WTC11 (cell line): ENCODE measurements around the gene OOSP2. TPM values are rescaled to one million over a fixed set of nuclear protein-coding genes. Genes with fewer than 3 reads are reported as not detected.

Experiments
- ATAC-seq: fragments of 200-7000 bp; cut with Tn5 transposase; 2 replicates; pipeline ENCODE4 v1.10.0; 2021; ENCODE audit warnings: mild to moderate bottlenecking, moderate library complexity
- CTCF ChIA-PET: fragments of 300-600 bp; sonication (Branson Sonifier 250); formaldehyde crosslinking; loops from one replicate; lab custom pipeline; 2021; ENCODE audit warnings: antibody characterized with exemption; lab: Charles Lee
- POLR2A ChIA-PET: fragments of 350-600 bp; sonication (Branson Sonifier 250); formaldehyde crosslinking; loops from one replicate; lab custom pipeline; 2021; ENCODE audit warnings: antibody characterized with exemption; lab: Charles Lee
- DNase-seq: peaks from one replicate; pipeline ENCODE4 v3.0.0; 2021; ENCODE audit warnings: low spot score
- H3K27ac Mint-ChIP-seq: 2 replicates; pipeline ENCODE4 v1.8.0; 2021; ENCODE audit warnings: mixed read lengths
- H3K27me3 Mint-ChIP-seq: 2 replicates; pipeline ENCODE4 v1.8.0; 2021; ENCODE audit warnings: low read depth, mild to moderate bottlenecking, moderate library complexity, mixed read lengths
- H3K36me3 Mint-ChIP-seq: 2 replicates; pipeline ENCODE4 v1.8.0; 2021; ENCODE audit warnings: mixed read lengths
- H3K4me1 Mint-ChIP-seq: 2 replicates; pipeline ENCODE4 v1.8.0; 2022; ENCODE audit warnings: mixed read lengths
- H3K4me3 Mint-ChIP-seq: 2 replicates; pipeline ENCODE4 v1.8.0; 2021; ENCODE audit warnings: mild to moderate bottlenecking, moderate library complexity, mixed read lengths
- H3K9me3 Mint-ChIP-seq: 2 replicates; pipeline ENCODE4 v1.8.0; 2021; ENCODE audit warnings: mixed read lengths
- CREB1 ChIP-seq: sonication (generic); formaldehyde crosslinking; IDR thresholded peaks from 2 replicates; pipeline ENCODE4 v1.8.0; 2023; ENCODE audit warnings: mild to moderate bottlenecking, missing genetic modification reagents
- GTF2I ChIP-seq: fragments of 250-450 bp; sonication (Bioruptor Pico); conservative IDR thresholded peaks from 2 replicates; pipeline ENCODE4 v1.4.0; 2021; ENCODE audit warnings: mild to moderate bottlenecking
- IRF2 ChIP-seq: sonication (generic); formaldehyde crosslinking; IDR thresholded peaks from 2 replicates; pipeline ENCODE4 v1.8.0; 2022; ENCODE audit warnings: low read depth, missing genetic modification reagents, borderline replicate concordance
- MYBL2 ChIP-seq: sonication (generic); formaldehyde crosslinking; IDR thresholded peaks from 2 replicates; pipeline ENCODE4 v1.8.1; 2023; ENCODE audit warnings: mild to moderate bottlenecking, moderate library complexity, missing genetic modification reagents
- NR2C2 ChIP-seq: sonication (generic); formaldehyde crosslinking; IDR thresholded peaks from 2 replicates; pipeline ENCODE4 v1.8.0; 2022; ENCODE audit warnings: mild to moderate bottlenecking, missing genetic modification reagents
- RELA ChIP-seq: sonication (generic); formaldehyde crosslinking; IDR thresholded peaks from 2 replicates; pipeline ENCODE4 v1.8.1; 2022; ENCODE audit warnings: missing genetic modification reagents, mild to moderate bottlenecking, borderline replicate concordance
- SMAD3 ChIP-seq: sonication (generic); formaldehyde crosslinking; IDR thresholded peaks from 2 replicates; pipeline ENCODE4 v1.8.0; 2022; ENCODE audit warnings: missing genetic modification reagents, mild to moderate bottlenecking, borderline replicate concordance
- SOX15 ChIP-seq: fragments of 250-450 bp; sonication (Bioruptor Pico); IDR thresholded peaks from 2 replicates; pipeline ENCODE4 v1.9.0; 2021; ENCODE audit warnings: mild to moderate bottlenecking
- ZNF219 ChIP-seq: sonication (generic); formaldehyde crosslinking; IDR thresholded peaks from 2 replicates; pipeline ENCODE4 v1.8.0; 2023; ENCODE audit warnings: missing genetic modification reagents, mild to moderate bottlenecking, borderline replicate concordance
- total RNA-seq: library from RNA; stranded (reverse); gene quantifications from 3 replicates; pipeline ENCODE4 v1.2.3, GENCODE V29; 2021
- TF ChIP-seq, protein P1 (sequence below): sonication (generic); formaldehyde crosslinking; IDR thresholded peaks from 2 replicates; pipeline ENCODE4 v1.8.1; 2022; ENCODE audit warnings: mild to moderate bottlenecking, moderate library complexity, missing genetic modification reagents
- TF ChIP-seq, protein P2 (sequence below): fragments of 250-450 bp; sonication (Bioruptor Pico); IDR thresholded peaks from 2 replicates; pipeline ENCODE4 v1.9.0; 2021; ENCODE audit warnings: mild to moderate bottlenecking

OOSP2 gene
- total RNA-seq, 1 experiment from 2014 or later, result not detected

DNA sequence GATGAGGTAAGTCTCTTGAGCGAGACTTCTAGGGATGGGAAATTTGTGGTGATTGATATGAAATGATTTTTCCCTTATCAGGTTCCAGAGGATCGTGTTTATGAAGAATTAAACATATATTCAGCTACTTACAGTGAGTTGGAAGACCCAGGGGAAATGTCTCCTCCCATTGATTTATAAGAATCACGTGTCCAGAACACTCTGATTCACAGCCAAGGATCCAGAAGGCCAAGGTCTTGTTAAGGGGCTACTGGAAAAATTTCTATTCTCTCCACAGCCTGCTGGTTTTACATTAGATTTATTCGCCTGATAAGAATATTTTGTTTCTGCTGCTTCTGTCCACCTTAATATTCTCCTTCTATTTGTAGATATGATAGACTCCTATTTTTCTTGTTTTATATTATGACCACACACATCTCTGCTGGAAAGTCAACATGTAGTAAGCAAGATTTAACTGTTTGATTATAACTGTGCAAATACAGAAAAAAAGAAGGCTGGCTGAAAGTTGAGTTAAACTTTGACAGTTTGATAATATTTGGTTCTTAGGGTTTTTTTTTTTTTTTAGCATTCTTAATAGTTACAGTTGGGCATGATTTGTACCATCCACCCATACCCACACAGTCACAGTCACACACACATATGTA, 55.4 kb downstream of the OOSP2 start (continued):
- TF ChIP-seq, protein P1, sequence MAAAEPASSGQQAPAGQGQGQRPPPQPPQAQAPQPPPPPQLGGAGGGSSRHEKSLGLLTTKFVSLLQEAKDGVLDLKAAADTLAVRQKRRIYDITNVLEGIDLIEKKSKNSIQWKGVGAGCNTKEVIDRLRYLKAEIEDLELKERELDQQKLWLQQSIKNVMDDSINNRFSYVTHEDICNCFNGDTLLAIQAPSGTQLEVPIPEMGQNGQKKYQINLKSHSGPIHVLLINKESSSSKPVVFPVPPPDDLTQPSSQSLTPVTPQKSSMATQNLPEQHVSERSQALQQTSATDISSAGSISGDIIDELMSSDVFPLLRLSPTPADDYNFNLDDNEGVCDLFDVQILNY (CRISPR knock-in tag), result no peak
- TF ChIP-seq SMAD3 (CRISPR knock-in tag) (no peak), ZNF219 (CRISPR knock-in tag) (no peak), NR2C2 (CRISPR knock-in tag) (no peak)

DNA sequence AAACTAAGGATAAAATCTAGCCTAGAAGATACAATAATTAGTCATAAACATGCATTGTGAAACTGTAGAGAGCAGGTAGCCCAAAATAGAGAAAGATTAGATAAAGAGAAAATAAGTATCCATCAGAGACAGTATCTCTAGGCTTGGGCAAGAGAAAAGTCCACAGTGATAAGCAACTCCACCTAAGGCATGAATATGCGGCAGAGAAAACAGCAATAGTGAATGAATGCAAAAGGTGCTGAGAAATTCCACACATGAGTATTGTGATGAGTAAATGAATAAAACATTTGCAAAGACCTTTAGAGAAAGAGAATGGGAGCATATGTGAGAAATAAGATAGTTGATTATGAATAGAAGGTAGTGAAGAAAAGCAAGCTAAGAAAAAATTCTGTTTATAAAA, 57.0 kb downstream of the OOSP2 start:
- ChIA-PET POLR2A (no interaction called here), CTCF (no interaction called here)
- ATAC-seq, result no peak
- no peaks in the 10 kb centered on the region for H3K36me3 Mint-ChIP-seq
- no peak overlapping the region for H3K27ac Mint-ChIP-seq
- peaks cover 8% of the 10 kb centered on the region; the same call in 1 of the 2 replicates for H3K9me3 Mint-ChIP-seq
- no peaks in the 10 kb centered on the region for H3K27me3 Mint-ChIP-seq
- no peak for TF ChIP-seq RELA
- TF ChIP-seq MYBL2, result no peak
- no peak for TF ChIP-seq CREB1 (CRISPR knock-in tag)
- TF ChIP-seq GTF2I (CRISPR knock-in tag), result no peak
- TF ChIP-seq SOX15, result no peak
- TF ChIP-seq, protein P2, sequence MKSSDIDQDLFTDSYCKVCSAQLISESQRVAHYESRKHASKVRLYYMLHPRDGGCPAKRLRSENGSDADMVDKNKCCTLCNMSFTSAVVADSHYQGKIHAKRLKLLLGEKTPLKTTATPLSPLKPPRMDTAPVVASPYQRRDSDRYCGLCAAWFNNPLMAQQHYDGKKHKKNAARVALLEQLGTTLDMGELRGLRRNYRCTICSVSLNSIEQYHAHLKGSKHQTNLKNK (CRISPR knock-in tag), result no peak
- TF ChIP-seq IRF2 (CRISPR knock-in tag), result no peak
- peaks cover 6% of the 10 kb centered on the region for H3K4me1 Mint-ChIP-seq
- no peak overlapping the region for H3K4me3 Mint-ChIP-seq
- DNase-seq, result no peak

Other genes with a start within 250 kb of the OOSP2 start
- 78.9 to 85.6 TPM (median 83.9 TPM) in 3 replicates for gene MRPL16, start 229.6 kb upstream of the OOSP2 start, total RNA-seq
- not detected in 3 replicates for gene CBLIF, start 194.9 kb upstream of the OOSP2 start, total RNA-seq
- not detected in 3 replicates for gene TCN1, start 173.9 kb upstream of the OOSP2 start, total RNA-seq
- gene OOSP3, start 161.6 kb upstream of the OOSP2 start, total RNA-seq, result not detected in 3 replicates
- not detected in 3 replicates for gene OOSP1, start 102.0 kb upstream of the OOSP2 start, total RNA-seq
- not detected in 3 replicates for gene OOSP4A, start 76.4 kb upstream of the OOSP2 start, total RNA-seq
- gene OOSP4B, start 23.2 kb upstream of the OOSP2 start, total RNA-seq, result not detected in 3 replicates
- not detected in 3 replicates for gene MS4A3, start 16.3 kb downstream of the OOSP2 start, total RNA-seq
- gene MS4A2, start 48.3 kb downstream of the OOSP2 start, total RNA-seq, result not detected in 3 replicates
- 0.16 to 0.39 TPM in 2 of 3 replicates, not detected in the other for gene MS4A6A, start 142.7 kb downstream of the OOSP2 start, total RNA-seq
- gene MS4A4E, start 202.7 kb downstream of the OOSP2 start, total RNA-seq, result 0.18 TPM in 1 of 3 replicates, not detected in the others
- gene MS4A4A, start 240.3 kb downstream of the OOSP2 start, total RNA-seq, result not detected in 3 replicates